Kidney capillary endothelial cell (primary cell): ENCODE results near the gene HLA-A.

Source experiments
- DNase-seq: peaks from one replicate; pipeline ENCODE4 v3.0.0-alpha.2; 2018; ENCODE audit warnings: low spot score

Gene HLA-A

GRCh38 chr6:29935273-29935955 is 6.9 kb upstream of the HLA-A start:
- DNase-seq, result no peak

- DNase-seq, result no peak
Observed at GRCh38 chr6:29938746-29939508, 3.4 kb upstream of the HLA-A start.

GRCh38 chr6:29941016-29941415 is 1.3 kb upstream of the HLA-A start:
- DNase-seq, result no peak

GRCh38 chr6:29941471-29941870 is 861 bp upstream of the HLA-A start:
- DNase-seq, result no peak

GRCh38 chr6:29941916-29942274 is 437 bp upstream of the HLA-A start:
- no peak for DNase-seq

GRCh38 chr6:29943053-29943966 is 978 bp downstream of the HLA-A start:
- no peak for DNase-seq

- DNase-seq, result no peak
Observed at GRCh38 chr6:29945281-29945820, 3.0 kb downstream of the HLA-A start.

GRCh38 chr6:29946223-29947076 is 4.1 kb downstream of the HLA-A start:
- DNase-seq, result no peak

- DNase-seq, result no peak
Observed at GRCh38 chr6:29947077-29947980, 5.0 kb downstream of the HLA-A start.

GRCh38 chr6:29948277-29948676 is 5.9 kb downstream of the HLA-A start:
- no peak for DNase-seq

- no peak for DNase-seq
Observed at GRCh38 chr6:29949934-29950333, 7.6 kb downstream of the HLA-A start.

- DNase-seq, result no peak
Observed at GRCh38 chr6:29951882-29952281, 9.6 kb downstream of the HLA-A start.

- peak; percentile 54 for DNase-seq
Observed at GRCh38 chr6:29953001-29953441, 10.7 kb downstream of the HLA-A start.

- no peak for DNase-seq
Observed at GRCh38 chr6:29953686-29954085, 11.4 kb downstream of the HLA-A start.

GRCh38 chr6:29954272-29954671 is 11.9 kb downstream of the HLA-A start:
- no peak for DNase-seq

GRCh38 chr6:29955783-29956182 is 13.5 kb downstream of the HLA-A start:
- no peak for DNase-seq

GRCh38 chr6:29956518-29956917 is 14.2 kb downstream of the HLA-A start:
- DNase-seq, result no peak

- no peak for DNase-seq
Observed at GRCh38 chr6:29958046-29958445, 15.7 kb downstream of the HLA-A start.

GRCh38 chr6:29958921-29959320 is 16.6 kb downstream of the HLA-A start:
- DNase-seq, result no peak

GRCh38 chr6:29959467-29959866 is 17.1 kb downstream of the HLA-A start:
- no peak for DNase-seq
